Neural progenitor cell (in vitro differentiated cells): Measurements from ENCODE around the gene SLC5A10. TPM values are rescaled to one million over a fixed set of nuclear protein-coding genes. Genes with fewer than 3 reads are reported as not detected.

Source experiments
- DNase-seq: peaks from one replicate; pipeline ENCODE4 v3.0.0-alpha.2; 2016; ENCODE audit warnings: low spot score
- H2AFZ ChIP-seq: fragments of 200-600 bp; sonication (generic); replicated peaks from 2 replicates; pipeline ENCODE4 v1.6.1; 2016; ENCODE audit warnings: antibody characterized with exemption
- H3F3A ChIP-seq: fragments of 200-600 bp; sonication (generic); 2 replicates; pipeline ENCODE4 v1.6.1; 2016; ENCODE audit warnings: antibody characterized with exemption, low read depth
- H3K27ac ChIP-seq: fragments of 200-600 bp; sonication (generic); 2 replicates; pipeline ENCODE4 v1.5.1; 2016; ENCODE audit warnings: mild to moderate bottlenecking
- H3K27me3 ChIP-seq: fragments of 200-600 bp; sonication (generic); 2 replicates; pipeline ENCODE4 v1.6.1; 2016; ENCODE audit warnings: mild to moderate bottlenecking, moderate library complexity
- H3K36me3 ChIP-seq: fragments of 200-600 bp; sonication (generic); 2 replicates; pipeline ENCODE4 v1.5.1; 2016
- H3K4me1 ChIP-seq: fragments of 200-600 bp; sonication (generic); 2 replicates; pipeline ENCODE4 v1.6.1; 2016; ENCODE audit warnings: mixed run types
- H3K4me2 ChIP-seq: fragments of 200-600 bp; sonication (generic); 2 replicates; pipeline ENCODE4 v1.6.1; 2016
- H3K4me3 ChIP-seq: fragments of 200-600 bp; sonication (generic); 2 replicates; pipeline ENCODE4 v1.5.1; 2016
- H3K79me2 ChIP-seq: fragments of 200-600 bp; sonication (generic); 2 replicates; pipeline ENCODE4 v1.6.1; 2016; ENCODE audit warnings: low read depth
- H3K9ac ChIP-seq: fragments of 200-600 bp; sonication (generic); 2 replicates; pipeline ENCODE4 v1.6.1; 2016
- H3K9me3 ChIP-seq: fragments of 200-600 bp; sonication (generic); 2 replicates; pipeline ENCODE4 v1.5.1; 2016; ENCODE audit warnings: low read depth
- H4K20me1 ChIP-seq: fragments of 200-600 bp; sonication (generic); 2 replicates; pipeline ENCODE4 v1.6.1; 2016; ENCODE audit warnings: low read depth
- H3K27ac Mint-ChIP-seq: 3 replicates; pipeline ENCODE4 v1.8.0; 2021; ENCODE audit warnings: mixed read lengths
- H3K27me3 Mint-ChIP-seq: 2 replicates; pipeline ENCODE4 v1.8.0; 2022; ENCODE audit warnings: low read depth, mild to moderate bottlenecking, inconsistent platforms, moderate library complexity, mixed read lengths; ENCODE audit not compliant: insufficient read depth
- H3K36me3 Mint-ChIP-seq: 3 replicates; pipeline ENCODE4 v1.8.0; 2021; ENCODE audit warnings: mixed read lengths
- H3K4me1 Mint-ChIP-seq: 3 replicates; pipeline ENCODE4 v1.8.0; 2021; ENCODE audit warnings: mixed read lengths
- H3K4me3 Mint-ChIP-seq: 3 replicates; pipeline ENCODE4 v1.8.0; 2021; ENCODE audit warnings: mild to moderate bottlenecking, moderate library complexity, mixed read lengths
- H3K9me3 Mint-ChIP-seq: 3 replicates; pipeline ENCODE4 v1.8.0; 2020; ENCODE audit warnings: mixed read lengths
- CTCF ChIP-seq: fragments of 200-600 bp; sonication (generic); IDR thresholded peaks from 2 replicates; pipeline ENCODE4 v1.5.1; 2017; ENCODE audit warnings: antibody characterized with exemption, mild to moderate bottlenecking
- EZH2 ChIP-seq: fragments of 200-600 bp; sonication (generic); IDR thresholded peaks from 2 replicates; pipeline ENCODE4 v1.6.1; 2017; ENCODE audit warnings: antibody characterized with exemption, mild to moderate bottlenecking, moderate library complexity
- EZH2phosphoT487 ChIP-seq: fragments of 200-600 bp; sonication (generic); IDR thresholded peaks from 2 replicates; pipeline ENCODE4 v1.6.1; 2017; ENCODE audit warnings: antibody characterized with exemption
- total RNA-seq: library from RNA; depleted of rRNA; stranded (reverse); fragments of >200 nt; gene quantifications from 2 replicates; pipeline ENCODE4 v1.2.3, GENCODE V29; 2015; ENCODE audit warnings: low replicate concordance

Gene SLC5A10
- total RNA-seq, 1 donor from 2014 or later = not detected

- Histone ChIP-seq H3K27me3 (no peaks in the 10 kb centered on the region), H3K4me1 (peaks cover 11% of the 10 kb centered on the region), H2AFZ (no peak overlapping the region), H3K9me3 (no peaks in the 10 kb centered on the region), H3F3A (no peaks in the 10 kb centered on the region), H3K36me3 (no peaks in the 10 kb centered on the region), H4K20me1 (no peaks in the 10 kb centered on the region), H3K4me2 (no peak overlapping the region), H3K4me3 (no peak overlapping the region), H3K9ac (no peak overlapping the region), H3K79me2 (no peaks in the 10 kb centered on the region), H3K27ac (no peak overlapping the region)
- Mint-ChIP-seq H3K27me3 (peaks cover 8% of the 10 kb centered on the region), H3K36me3 (no peaks in the 10 kb centered on the region), H3K4me1 (peaks cover 3% of the 10 kb centered on the region), H3K4me3 (no peak overlapping the region), H3K9me3 (no peaks in the 10 kb centered on the region), H3K27ac (no peak overlapping the region)
- TF ChIP-seq EZH2 (no peak), EZH2phosphoT487 (no peak), CTCF (no peak)
- no peak for DNase-seq
Measured at GRCh38 chr17:18947866-18948265, 4.1 kb upstream of the SLC5A10 start.

- Histone ChIP-seq H3K79me2 (no peaks in the 10 kb centered on the region), H3F3A (no peaks in the 10 kb centered on the region), H3K27ac (no peak overlapping the region), H3K4me3 (no peak overlapping the region), H3K36me3 (no peaks in the 10 kb centered on the region), H3K9me3 (no peaks in the 10 kb centered on the region), H3K9ac (no peak overlapping the region), H3K27me3 (no peaks in the 10 kb centered on the region), H2AFZ (no peak overlapping the region), H3K4me1 (peaks cover 11% of the 10 kb centered on the region), H4K20me1 (no peaks in the 10 kb centered on the region), H3K4me2 (no peak overlapping the region)
- TF ChIP-seq CTCF (no peak), EZH2 (no peak), EZH2phosphoT487 (no peak)
- Mint-ChIP-seq H3K9me3 (no peaks in the 10 kb centered on the region), H3K4me1 (peaks cover 3% of the 10 kb centered on the region), H3K4me3 (no peak overlapping the region), H3K27me3 (peaks cover 8% of the 10 kb centered on the region), H3K36me3 (no peaks in the 10 kb centered on the region), H3K27ac (no peak overlapping the region)
- no peak for DNase-seq
Measured at GRCh38 chr17:18948476-18949006, 3.4 kb upstream of the SLC5A10 start.

GRCh38 chr17:18949566-18949965, 2.4 kb upstream of the SLC5A10 start:
- no peaks in the 10 kb centered on the region for H3K9me3 ChIP-seq
- H3K4me3 ChIP-seq = no peak overlapping the region
- TF ChIP-seq CTCF (no peak), EZH2 (no peak), EZH2phosphoT487 (no peak)
- no peaks in the 10 kb centered on the region for H3K36me3 ChIP-seq
- H3K4me1 ChIP-seq = peaks cover 11% of the 10 kb centered on the region
- Mint-ChIP-seq H3K9me3 (no peaks in the 10 kb centered on the region), H3K4me1 (peaks cover 3% of the 10 kb centered on the region), H3K27ac (peak overlapping the region; percentile 27), H3K4me3 (no peak overlapping the region), H3K36me3 (no peaks in the 10 kb centered on the region), H3K27me3 (peaks cover 8% of the 10 kb centered on the region)
- H3K79me2 ChIP-seq = no peaks in the 10 kb centered on the region
- DNase-seq = no peak
- no peaks in the 10 kb centered on the region for H3K27me3 ChIP-seq
- no peak overlapping the region for H3K4me2 ChIP-seq
- H3K27ac ChIP-seq = no peak overlapping the region
- no peaks in the 10 kb centered on the region for H3F3A ChIP-seq
- H3K9ac ChIP-seq = no peak overlapping the region
- no peaks in the 10 kb centered on the region for H4K20me1 ChIP-seq
- no peak overlapping the region for H2AFZ ChIP-seq
